Nucleus accumbens (tissue), 56 donors: Measurements from ENCODE around the gene S100A7A.

Experiments used
- DNase-seq, 56 donors: peaks; one replicate each; lab custom pipeline; 2025; lab: John Stamatoyannopoulos, UW

Gene S100A7A

DNA sequence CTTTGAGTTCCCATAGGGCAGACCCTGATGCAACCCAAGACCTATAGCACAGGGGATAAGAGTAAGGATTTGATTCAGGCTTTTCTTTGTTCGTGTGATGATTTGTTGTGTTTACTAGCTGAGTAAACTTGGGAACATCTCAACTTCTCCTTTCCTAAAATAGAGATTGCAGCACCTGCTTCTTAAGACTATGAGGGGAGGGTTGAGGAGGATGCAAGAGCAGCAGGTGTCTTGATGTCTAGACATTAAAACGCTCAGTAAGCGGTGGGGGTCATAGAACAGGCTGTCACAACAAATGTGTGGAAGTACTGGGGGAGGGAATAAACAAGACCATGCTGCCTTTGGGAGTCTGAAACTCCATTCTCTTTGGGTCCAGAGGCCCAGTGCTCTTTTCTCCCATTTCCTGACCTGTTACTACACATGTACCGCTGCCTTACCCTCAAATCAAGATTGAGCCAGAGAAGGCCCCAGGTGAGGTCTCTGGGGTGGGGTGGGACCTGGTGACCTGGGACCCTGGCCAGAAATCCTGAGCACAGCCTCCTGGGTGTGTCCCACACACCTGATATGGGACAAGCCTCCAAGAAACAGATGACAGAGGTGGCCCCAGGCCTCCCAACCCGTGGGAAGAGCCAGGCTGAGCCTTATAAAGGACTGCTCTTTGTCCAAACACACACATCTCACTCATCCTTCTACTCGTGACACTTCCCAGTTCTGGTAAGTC lies at the start of gene S100A7A:
Gene S100A7A (plus strand): TSS at position 671 of the 721 bp plus-strand sequence. CDS start 1,563 bp downstream, outside the sequence.
- DNase-seq = no peak

DNA sequence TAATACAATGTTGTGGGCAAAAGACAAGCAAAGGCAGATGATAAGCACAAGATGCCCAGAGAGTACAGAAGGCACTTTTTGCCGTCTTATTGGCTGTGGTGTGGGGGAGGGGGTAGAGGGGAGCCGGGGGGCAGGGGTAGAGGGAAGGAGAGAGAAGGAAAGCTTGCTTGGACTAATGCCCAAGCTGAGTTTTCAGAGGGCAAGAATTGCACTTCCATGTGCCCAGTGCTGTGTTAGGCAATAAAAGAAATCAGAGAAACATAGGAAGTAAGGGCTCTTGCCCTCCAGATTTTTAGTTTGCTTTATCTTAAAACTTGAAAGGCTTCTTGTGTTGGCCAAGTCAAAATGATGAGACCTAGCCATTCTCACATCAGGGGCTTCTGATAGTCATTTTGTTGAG lies 49.2 kb upstream of the S100A7A start:
- DNase-seq = no peak

DNA sequence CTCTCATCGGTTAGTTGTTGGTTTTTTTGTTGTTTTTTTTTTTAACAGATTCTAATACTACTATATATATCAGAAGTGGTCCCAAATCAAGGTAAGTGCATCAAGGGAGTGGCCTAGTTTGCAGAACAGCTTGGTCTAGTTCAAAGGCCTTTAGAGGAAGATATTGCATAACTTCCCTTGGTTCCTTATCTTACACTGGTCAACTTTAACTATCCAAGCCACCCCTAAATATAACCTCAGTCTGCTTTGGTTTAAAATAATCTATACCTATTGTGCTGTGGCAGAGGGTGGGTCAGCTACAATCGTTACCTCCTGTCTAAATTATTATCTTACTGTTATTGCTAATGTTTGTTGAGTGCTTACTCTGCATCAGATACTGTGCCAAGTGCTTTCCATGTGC lies 47.8 kb upstream of the S100A7A start:
- no peak for DNase-seq

DNA sequence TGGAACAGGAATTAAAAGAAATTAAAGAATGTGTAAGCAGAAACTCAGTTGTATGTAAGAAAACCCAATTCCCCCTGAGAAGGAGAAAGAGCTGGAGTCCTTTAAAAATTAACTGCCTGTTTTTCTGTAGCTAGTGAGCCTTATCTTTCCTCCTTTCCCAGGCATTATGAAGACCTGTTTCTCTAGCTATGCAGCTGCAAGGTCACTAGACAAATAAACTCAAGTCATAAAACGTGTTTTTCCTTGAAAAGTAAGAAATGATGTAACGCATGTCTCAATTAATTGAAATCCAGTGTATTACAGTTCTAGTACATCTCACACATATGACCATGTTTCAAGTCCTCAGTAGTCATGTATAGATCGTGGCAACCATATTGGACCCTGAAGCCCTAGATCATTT lies 46.2 kb upstream of the S100A7A start:
- DNase-seq = no peak

DNA sequence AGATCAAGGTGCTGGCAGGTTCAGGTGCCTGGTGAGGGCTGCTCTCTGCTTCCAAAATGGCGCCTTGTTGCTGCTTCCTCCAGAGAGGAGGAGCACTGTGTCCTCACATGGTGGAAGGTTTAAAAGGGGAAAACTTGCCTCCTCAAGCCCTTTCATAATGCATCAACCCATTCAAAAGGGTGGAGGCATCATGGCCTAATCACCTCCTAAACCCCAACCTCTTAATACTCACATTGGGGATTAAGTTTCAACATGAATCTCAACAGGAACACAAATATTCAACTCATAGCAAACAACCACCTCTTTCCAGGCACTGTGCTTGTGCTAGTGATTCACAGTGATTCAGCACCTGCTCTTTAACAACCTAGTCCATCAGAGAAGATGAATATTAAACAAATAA lies 45.1 kb upstream of the S100A7A start:
- DNase-seq = no peak

DNA sequence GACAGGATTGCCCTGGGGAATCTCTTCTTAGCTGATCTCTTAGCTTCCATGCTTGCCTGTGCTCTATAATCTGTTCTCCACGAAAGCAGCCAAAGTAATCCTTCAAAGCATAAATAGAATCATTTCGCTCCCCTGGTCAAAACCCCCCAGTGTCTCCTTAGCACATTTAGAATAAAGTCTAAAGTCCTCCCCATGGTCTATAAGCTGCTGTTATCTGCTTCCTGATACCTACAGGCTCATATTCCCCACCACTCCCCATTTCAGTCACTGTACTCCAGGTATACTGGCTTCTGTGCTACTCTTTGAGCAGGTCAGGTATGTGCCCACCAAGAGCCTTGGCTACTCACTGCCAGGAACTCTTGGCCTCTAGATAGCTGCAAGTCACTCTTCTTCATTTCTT lies 43.7 kb upstream of the S100A7A start:
- no peak for DNase-seq

DNA sequence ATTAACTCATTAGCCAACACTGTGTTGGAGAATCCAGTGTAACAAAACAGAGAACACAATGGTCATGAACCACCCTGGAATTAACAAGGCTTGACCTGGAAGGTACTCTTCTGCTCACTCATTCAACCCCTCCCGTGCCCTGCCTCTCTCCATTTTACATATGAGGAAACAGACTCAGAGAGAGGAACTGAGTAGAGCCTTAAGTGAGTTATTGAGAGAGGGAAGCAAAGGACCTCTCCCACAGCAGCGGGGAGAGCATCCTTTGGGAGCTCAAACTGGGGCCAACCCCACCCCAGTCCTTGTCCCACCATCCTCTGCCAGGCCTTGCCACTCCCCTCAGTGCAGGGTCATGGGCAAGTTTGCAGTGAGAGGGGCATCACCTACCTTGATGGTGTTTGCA lies 42.2 kb upstream of the S100A7A start:
- DNase-seq = no peak

DNA sequence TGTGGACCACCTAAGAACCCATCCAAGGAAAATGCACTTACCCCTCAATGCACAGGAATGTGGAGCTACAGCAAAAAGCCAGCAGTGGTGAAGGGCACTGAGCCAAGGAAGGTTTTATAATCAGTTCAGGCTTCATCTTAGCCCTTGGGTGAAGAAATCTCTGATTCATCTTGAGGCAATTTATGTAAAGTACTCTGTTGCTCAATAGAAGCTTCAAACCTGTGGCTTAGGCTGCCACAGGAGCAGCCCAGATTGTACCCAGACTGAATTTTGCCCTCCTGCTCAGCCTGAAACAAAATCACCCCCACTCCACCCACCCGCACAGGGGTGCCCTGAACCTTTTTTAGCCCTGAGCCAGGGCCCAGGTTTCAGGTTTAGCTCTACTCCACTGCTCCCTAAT lies 40.8 kb upstream of the S100A7A start, which contains the start of gene S100A12:
Gene S100A12 (minus strand): TSS at position 111 of the 400 bp plus-strand sequence. CDS start 1,029 bp downstream, outside the sequence.
- no peak for DNase-seq

DNA sequence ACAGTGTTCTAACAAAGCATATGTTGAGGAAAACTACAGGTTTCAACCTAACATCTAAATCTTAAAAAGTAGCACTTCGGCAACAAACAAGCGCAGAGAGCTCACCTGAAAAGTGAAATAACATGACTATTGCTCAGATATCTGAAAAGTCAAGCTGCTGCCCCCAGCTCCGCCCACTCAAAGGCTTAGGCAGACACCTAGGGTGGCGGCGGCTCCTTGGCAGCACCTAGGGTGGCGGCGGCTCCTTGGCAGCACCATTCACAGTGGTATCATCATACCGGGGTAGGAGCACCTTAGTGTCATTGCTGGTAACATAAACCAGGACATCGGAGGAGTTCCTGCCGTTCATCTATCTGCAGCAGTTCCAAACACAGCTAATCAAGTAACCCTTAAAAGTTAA lies 36.7 kb upstream of the S100A7A start:
- DNase-seq = peak in 3 of 56 donors; percentile 9 to 10 (median 9)

DNA sequence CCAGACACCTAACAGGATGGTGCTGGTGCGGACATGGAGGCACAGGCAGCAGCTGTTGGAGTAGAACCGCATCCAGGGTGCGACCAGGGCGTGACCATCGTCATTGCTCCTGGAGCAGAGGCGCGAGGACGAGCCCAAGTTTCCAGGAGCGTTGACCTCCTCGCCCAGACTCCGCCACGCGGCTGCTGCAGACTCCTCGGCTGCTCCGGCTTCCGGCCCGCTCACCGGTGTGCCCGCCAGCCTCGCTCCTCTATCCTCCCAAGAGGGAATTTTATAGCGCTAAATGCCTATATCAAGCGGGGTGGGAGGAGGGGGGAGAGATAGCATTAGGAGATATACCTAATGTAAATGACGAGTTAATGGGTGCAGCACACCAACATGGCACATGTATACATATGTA lies 35.6 kb upstream of the S100A7A start:
- DNase-seq = no peak

DNA sequence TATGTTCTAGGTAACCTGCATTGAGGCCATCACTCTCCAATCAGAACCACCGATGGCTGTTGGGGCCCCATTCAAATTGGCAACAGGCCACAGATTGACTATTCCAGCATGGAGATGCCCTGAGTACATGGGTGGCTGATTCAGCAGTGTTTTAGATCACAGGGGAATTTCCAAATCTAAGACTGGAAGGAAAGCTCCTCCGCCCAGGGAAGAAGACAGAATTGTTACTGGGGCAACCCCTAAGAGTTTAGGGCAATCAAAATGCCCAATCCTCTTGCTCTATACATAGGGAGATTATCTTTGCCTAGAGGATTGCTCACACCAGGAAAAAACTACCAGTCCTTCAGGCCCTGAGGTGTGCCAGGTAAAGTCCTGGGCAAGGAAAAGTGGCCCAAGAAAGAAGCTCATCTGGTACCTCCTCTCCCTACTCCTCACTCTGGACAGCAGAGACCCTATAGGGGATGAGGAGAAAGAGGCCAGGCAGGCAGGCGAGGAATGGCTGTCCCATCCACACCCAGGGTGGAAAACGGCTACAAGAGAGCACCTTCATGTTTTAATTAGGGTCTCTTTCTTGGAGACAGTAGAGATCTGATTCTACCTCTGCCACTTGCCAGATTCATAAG lies 31.3 kb upstream of the S100A7A start:
- no peak for DNase-seq

DNA sequence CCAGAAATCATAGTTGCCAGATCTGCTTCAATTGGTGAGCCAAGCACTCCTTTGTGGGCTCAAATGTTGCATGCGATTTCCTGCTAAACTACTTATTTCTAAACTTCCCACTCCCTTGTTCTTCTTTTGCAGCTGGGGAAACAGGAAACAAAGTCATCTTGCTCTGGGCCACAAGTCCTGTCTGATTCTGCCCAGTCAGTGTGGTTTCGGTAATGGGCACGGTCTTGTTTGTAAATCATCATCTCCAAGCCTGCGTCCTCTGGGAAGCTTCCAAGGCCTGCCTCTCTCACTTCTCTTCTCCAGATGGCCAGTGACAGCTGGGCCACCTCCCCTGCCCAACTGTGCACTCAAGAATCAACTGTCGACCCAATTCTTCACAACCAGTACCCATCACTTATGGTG lies 29.8 kb upstream of the S100A7A start:
- DNase-seq = peak in 8 of 56 donors; percentile 6 to 29 (median 14)

DNA sequence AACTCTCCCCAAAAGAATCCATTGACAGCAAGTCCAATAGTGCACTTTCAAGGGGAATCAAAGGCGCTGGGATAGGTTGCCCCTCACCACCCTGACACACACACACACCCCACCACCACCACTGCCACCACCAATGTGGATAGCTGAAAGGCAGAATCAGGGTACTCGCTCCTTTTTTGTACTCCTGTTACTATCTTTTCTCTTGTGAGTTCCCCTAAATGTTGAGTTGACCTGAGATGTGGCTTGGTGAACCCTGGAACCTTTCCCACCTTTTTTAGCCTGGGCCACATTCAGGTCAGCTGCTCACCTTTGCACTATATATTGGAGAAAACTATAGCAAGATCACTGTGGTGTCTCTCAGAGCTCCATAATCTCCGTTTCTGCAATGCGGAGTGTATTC lies 29.3 kb upstream of the S100A7A start:
- DNase-seq = no peak

DNA sequence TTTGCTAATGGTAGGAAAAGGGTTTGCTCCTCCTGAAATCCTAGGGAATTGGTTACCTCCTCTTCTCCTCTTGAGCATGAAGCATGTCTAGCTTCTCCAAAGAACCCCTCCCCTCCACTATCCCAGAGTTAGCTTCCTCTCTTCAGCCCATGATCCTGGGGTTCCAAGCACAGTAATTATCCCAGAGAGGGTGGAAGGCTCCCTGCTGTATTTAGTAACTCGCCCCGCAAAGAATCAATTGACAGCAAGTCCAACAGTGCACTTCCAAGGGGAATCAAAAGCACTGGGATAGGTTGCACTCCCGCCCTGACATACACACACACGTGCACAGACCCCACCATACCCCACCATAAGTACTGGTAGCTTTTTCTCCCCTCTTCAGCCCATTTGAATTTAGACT lies 28.5 kb upstream of the S100A7A start:
- no peak for DNase-seq

DNA sequence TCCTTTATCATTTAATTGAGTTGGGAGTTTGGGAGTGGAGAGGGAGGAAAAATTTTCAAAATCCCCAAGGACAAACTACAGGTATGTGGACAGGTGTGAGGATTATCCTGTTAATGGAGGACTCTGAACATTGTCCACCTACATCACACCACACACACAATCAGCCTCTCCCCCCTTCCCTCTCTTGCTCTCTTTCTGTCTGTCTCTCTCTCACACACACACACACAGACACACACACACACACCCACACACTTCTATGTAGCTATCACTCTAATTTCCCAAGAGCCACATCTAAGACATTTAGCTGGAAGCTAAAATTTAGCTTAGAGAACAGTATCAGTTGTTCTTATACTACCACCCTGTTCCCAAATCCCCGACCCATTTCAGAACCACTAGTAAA lies 26.9 kb upstream of the S100A7A start:
- DNase-seq = no peak

DNA sequence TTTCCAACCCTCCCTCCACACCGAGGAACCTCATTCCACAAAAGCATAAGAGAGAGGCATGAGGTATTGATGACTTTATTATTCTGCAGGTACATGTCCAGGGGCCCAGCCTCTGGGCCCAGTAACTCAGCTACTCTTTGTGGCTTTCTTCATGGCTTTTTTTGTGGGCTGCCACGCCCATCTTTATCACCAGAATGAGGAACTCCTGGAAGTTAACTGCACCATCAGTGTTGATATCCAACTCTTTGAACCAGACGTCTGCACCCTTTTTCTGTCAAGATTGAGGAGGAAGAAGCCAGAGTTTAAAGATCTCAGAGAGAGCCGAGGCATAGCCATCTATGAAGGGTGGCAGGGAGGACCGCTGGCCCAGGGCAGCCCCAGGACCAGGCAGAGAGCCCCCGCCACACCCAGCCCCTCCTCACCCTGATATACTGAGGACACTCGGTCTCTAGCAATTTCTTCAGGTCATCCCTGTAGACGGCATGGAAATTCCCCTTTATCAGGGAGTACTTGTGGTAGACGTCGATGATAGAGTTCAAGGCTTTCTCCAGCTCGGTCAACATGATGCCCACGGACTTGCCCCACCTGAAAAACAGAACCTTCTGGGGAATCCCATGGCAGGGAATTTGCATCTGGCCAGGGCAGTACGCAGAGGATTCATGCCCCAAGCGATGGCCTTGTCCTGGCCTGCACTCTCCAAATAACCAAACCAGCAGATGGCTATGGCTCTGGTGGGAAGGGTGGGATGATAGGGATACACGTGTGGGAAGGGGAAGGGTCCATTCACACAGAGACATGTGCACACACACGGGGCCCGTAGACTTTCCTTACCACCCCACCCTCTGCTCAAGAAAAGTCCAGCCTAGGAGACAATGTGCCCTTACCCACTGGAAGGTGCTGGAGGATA lies 26.1 kb upstream of the S100A7A start:
- DNase-seq = no peak

DNA sequence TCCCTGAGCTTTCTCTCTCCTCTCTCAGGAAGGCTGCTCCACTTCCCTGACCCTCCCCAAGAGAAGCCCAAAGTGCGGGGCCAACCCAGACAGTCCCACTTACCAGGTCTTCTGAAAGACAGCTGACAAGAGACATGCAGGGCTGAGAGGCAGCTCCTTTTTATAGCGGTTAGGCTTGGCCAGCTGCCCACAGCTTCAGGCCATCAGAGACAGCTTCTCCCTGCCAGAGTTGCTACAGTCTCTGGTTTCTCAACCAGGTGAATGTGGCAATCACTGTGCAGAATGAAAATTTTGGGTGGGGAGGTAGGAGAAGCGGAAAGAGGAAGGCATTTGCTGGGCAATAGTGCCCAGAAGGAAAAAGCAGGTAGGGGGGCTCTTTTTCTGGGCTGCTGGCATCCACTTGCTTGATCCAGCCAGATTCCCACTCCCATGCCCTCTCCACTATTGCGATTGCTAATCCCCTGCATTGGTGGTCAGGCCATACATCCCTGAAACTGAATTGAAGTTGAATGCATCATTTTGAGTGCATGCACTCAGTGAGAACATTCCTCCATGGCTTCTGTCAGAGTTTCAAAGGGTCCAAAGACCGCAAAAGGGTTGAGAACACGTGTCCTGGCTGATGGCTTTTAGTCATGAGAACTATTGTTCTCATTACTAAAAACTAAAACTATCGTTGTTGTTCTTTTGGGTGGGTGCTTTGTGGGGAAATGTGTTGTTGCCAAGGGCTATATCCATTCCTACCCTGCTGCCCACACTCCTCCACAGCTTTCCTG lies 25.2 kb upstream of the S100A7A start, which contains the start of gene S100A8:
Gene S100A8 (minus strand): TSS at position 136 of the 773 bp plus-strand sequence. CDS start 538 bp downstream, outside the sequence.
- DNase-seq = peak in 2 of 56 donors; percentile 5 to 17

DNA sequence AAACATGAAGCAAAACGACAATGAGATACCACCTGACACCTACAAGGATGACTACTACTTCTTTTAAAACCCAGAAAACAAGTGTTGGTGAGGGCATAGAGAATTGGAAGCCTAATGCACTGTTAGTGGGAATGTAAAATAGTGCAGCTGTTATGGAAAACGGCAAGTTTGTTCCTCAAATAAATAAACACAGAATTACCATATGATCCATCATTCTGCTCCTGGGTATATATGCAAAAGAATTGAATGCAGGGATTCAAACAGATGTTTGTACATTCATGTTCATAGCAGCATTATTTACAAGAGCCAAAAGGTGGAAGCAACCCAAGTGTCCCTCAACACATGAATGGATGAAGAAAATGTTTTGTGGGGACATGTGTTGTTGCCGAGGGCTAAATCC lies 24.1 kb upstream of the S100A7A start:
- no peak for DNase-seq

DNA sequence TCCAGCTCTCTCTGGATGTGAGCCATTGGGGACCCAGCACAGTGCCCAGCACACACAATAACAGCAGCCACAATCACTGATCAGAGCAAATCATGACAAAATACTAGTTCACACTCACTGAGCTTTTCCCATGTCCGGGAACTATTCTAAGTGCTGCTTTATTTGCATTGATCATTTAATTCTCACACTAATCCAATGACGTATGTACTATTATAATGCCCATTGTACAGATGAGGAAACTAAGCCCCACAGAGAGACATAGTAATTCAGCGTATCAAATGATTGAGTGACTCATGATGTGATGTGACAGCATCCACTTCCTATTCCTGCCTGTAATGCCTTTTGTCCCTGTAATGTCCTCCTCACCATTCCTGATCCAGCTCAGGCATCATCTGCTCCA lies 23.5 kb upstream of the S100A7A start:
- no peak for DNase-seq

DNA sequence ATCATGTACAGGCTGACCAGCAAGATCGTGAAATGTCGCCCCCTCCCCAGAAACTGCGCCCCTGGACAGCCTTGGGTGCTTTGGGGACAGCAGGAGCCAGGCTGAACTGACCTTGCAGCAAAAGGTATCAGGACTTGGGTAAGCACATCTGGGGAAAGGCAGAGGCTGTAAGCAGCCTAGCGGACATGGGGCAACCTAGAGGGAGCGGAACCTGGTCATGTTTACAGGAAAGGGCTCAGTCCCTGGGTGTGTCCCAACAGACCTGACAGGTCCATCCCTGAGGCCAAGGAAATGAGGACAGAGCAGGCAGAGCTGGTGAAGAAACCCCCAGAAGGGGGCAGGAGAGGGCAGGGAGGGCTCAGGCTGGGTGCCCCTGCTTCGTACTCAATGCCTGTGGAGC lies 22.4 kb upstream of the S100A7A start:
- no peak for DNase-seq
